SHP77 (cell line): ENCODE measurements around the gene NBEAL1.
"Not testable (repeated sequence)": the region's sequence is repeated elsewhere in the genome, so short reads cannot be mapped to it uniquely, and the experiment has no call there.

Experiments
- DNase-seq, 2 experiments: peaks; one replicate each; lab custom pipeline; 2025; lab: John Stamatoyannopoulos, UW

Gene NBEAL1

DNA sequence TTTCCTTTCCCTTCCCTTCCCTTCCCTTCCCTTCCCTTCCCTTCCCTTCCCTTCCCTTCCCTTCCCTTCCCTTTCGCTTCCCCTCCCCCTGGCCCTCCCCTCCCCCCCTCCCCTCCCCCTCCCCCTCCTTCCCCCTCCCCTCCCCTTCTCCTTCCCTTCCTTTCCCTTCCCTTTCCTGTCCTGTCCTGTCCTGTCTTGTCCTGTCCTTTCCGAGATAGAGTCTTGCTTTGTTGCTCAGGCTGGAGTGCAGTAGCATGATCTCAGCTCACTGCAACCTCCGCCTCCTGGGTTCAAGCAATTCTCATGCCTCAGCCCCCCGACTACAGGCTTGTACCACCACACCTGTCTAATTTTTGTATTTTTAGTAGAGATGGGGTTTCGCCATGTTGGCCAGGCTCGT, 24.5 kb downstream of the NBEAL1 start:
- not testable (repeated sequence) for DNase-seq

DNA sequence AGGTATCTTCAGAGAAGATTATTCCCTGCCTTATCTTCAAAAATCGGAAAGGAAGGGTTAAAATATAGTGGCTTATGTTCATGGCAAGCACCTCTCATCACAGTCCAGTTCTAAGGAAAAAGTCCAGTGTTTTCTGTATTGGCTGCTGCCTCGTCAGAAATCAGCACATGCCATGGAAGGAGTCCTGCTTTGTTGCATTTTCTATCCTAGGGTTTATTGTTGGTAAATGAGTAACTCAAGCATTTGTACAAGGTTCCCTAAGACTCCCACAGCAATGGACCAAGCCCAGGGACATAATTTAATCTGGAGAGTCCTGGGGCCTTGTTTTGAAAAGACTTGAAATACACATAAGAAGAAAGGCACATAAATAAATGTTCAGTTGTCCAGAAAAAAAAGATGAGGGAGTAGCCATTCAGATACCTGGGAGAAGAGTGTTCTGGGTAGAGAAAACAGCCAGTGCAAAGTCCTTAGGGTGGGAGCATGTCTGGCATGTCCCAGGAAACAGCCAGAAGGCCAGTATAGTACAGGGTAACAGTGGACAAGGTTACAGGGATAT, 26.4 kb downstream of the NBEAL1 start:
- no peak for DNase-seq

DNA sequence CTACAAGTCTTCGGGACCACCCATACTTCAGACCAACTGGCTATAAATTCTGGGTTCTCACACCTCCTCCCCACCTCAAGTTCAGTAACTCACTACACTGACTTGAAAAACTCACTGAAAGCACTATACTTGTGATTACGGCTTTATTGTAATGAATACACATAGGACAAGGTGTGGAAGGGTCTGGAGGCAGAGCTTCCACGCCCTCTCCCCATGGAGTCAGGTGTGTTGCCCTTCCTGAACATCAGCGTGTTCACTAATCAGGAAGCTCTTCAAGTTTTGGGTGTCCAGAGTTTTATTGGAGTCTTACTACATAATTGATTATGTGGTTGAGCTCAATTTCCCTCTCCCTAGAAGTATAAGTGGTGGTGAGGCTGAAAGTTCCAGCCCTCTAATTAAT, 27.5 kb downstream of the NBEAL1 start:
- no peak for DNase-seq

- no peak for DNase-seq
Observed at GRCh38 chr2:203043226-203043625, 28.6 kb downstream of the NBEAL1 start.

- no peak for DNase-seq
Observed at GRCh38 chr2:203045867-203046266, 31.2 kb downstream of the NBEAL1 start.

DNA sequence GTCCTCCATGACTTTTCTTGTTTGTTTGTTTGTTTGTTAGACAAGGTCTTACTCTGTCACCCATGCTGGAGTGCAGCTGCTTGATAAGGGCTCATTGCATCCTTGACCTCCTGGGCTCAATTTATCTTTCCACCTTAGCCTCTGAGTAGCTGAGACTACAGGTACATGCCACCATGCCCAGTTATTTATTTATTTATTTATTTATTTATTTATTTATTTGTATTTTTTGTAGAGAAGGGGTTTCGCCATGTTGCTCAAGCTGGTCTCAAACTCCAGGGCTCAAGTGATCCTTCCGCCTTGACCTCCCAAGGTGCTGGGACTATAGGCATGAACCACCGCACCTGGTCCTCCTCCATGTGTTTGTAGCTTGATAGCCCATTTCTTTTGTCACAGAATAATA, 37.9 kb downstream of the NBEAL1 start:
- DNase-seq = no peak

GRCh38 chr2:203059567-203060240, 45.0 kb downstream of the NBEAL1 start:
- DNase-seq = no peak

DNA sequence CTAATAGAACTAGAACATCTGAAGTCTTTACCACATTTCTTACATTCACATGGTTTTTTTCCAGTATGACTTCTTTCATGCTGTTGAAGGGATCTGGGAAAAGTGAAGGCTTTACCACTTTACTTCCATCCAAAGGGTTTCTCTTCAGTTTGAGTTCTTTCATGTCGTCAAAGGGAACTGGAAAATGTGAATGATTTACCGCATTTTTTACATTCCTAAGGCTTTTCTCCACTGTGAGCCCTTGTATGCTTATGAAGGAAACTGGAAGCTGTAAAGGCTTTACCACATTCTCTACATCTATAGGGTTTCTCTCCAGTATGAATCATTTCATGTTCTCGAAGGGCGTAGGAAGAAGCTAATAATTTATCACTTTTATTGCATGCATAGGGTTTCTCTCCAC, 46.7 kb downstream of the NBEAL1 start:
- DNase-seq = no peak

GRCh38 chr2:203062126-203062525, 47.5 kb downstream of the NBEAL1 start:
- DNase-seq = no peak

DNA sequence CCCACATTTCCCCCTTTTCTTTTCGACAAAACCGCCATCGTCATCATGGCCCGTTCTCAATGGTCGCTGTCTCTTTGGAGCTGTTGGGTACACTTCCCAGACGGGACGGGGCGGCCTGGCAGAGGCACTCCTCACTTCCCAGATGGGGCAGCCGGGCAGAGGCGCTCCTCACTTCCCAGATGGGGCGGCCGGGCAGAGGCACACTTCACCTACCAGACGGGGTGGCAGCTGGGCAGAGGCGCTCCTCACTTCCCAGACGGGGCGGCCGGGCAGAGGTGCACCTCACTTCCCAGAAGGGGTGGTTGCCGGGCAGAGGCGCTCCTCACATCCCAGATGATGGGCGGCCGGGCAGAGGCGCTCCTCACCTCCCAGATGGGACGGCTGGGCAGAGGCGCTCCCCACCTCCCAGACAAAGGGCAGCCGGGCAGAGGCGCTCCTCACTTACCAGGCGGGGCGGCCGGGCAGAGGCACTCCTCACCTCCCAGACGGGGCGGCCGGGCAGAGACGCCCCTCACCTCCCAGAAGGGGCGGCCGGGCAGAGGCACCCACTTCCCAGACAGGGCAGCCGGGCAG, 51.9 kb downstream of the NBEAL1 start:
- DNase-seq = not testable (repeated sequence)

DNA sequence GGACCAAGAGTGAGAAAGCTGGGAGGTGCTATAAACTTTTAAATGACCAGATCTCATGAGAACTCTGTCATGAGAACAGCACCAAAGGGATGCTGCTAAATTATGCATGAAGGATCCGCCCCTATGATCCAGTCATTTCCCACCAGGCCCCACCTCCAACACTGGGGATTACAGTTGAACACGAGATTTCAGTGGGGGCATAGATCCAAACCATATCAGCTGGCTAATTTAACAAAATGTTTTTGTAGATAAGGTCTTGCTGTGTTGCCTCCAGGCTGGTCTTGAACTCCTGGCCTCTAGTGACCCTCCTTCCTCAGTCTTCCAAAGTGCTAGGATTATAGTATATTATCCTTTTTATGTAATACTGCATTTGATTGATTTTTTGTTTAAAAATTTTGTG, 56.0 kb downstream of the NBEAL1 start:
- DNase-seq = no peak

DNA sequence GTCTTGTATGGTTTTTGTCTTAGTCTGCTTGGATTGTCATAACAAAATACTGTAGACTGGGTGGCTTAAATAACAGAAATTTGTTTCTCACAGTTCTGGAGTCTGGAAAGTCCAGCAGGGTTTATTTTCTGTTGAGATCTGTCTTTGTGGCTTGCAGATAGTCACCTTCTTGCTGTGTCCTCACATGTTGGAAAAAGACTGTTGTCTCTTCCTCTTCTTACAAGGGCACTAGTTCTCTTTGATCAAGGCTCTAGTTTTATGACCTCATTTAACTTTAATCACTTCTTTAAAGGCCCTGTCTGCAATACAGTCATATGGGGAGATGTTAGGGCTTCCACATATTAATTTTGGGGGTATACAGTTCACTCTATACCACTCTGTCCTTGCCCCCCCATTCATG, 56.5 kb downstream of the NBEAL1 start:
- DNase-seq = no peak

- no peak for DNase-seq
Observed at GRCh38 chr2:203072371-203072770, 57.7 kb downstream of the NBEAL1 start.

DNA sequence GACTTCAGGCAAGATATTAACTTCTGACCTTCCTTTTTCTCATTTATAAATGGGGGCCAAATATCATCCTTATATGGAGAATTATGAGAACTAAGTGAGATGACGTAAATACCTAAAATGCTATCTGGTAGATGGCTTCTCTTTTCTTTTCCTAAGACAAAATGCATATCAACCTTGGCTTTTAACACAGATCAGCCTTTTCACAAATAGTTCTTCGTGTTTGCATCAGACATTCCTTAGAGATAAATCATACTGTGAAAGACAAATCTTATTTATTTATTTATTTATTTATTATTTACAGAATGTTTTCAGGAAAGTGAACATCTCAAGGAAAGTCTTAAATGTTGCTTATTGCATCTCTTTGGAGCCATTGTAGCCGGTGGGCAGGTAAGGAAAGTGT, 62.8 kb downstream of the NBEAL1 start:
- DNase-seq = no peak

- DNase-seq = no peak
Observed at GRCh38 chr2:203080447-203081045, 65.9 kb downstream of the NBEAL1 start.

- no peak for DNase-seq
Observed at GRCh38 chr2:203083328-203083727, 68.7 kb downstream of the NBEAL1 start.

GRCh38 chr2:203086381-203086780, 71.7 kb downstream of the NBEAL1 start:
- not testable (repeated sequence) for DNase-seq

DNA sequence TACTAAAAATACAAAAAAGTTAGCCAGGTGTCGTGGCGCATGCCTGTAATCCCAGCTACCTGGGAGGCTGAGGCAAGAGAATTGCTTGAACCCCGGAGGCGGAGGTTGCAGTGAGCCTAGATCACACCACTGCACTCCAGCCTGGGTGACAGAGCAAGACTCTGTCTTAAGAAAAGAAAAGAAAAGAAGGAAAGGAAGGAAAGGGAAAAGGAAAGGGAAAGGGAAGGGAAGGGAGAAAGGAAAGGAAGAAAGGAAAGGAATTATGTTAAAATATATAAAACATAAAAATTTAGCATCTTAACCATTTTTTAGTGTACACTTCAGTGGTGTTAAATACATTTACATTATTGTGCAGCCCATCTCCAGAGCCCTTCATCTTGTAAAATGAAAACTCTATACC, 76.0 kb downstream of the NBEAL1 start:
- not testable (repeated sequence) for DNase-seq

DNA sequence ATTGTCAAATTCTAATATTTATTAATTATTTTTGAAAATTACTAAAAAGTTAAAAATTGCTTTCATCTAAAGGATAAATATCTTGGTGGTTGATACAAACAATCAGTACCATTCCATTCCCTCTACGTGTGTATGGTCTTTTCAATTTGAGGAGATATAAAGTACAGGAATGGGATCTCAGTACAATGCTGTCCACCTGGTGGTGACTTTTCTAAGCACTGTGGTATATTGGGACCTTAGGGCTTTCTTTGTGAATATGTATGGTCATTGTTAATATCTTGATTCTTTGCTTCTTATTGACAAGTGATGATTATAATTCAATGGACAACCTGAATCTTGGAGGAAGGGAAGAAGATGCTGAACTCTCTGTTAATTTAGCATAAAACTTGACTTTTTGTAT, 83.1 kb downstream of the NBEAL1 start:
- no peak for DNase-seq

- not testable (repeated sequence) for DNase-seq
Observed at GRCh38 chr2:203102357-203102756, 87.7 kb downstream of the NBEAL1 start.

GRCh38 chr2:203104273-203104672, 89.6 kb downstream of the NBEAL1 start:
- DNase-seq = no peak

GRCh38 chr2:203105996-203106395, 91.3 kb downstream of the NBEAL1 start:
- DNase-seq = no peak

DNA sequence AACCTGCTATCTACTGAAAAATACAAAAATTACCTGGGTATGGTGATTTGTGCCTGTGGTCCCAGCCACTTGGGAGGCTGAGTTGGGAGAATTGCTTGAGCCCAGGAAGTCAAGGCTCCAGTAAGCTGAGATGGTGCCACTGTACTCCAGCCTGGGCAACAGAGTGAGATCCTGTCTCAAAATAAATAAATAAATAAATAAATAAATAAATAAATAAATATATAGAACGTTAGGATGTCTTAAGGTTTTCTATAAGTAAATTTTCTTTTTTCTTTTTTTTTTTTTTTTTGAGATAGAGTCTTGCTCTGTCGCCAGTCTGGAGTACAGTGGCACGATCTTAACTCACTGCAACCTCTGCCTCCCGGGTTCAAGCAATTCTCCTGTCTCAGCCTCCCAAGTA, 95.8 kb downstream of the NBEAL1 start:
- not testable (repeated sequence) for DNase-seq
